MM.1S (cell line): ENCODE results near the gene FGGY.

Experiments
- EZH2 ChIP-seq: fragments of 300-600 bp; sonication (generic); optimal IDR thresholded peaks from 2 replicates; pipeline ENCODE3; 2017; ENCODE audit warnings: low read depth, mild to moderate bottlenecking, antibody characterized with exemption, low read length, mixed read lengths
- TF ChIP-seq, protein P1 (sequence below): fragments of 300-600 bp; sonication (generic); IDR thresholded peaks from 2 replicates; pipeline ENCODE4 v1.5.1; 2016; ENCODE audit warnings: antibody characterized with exemption, low read length, mixed read lengths

DNA sequence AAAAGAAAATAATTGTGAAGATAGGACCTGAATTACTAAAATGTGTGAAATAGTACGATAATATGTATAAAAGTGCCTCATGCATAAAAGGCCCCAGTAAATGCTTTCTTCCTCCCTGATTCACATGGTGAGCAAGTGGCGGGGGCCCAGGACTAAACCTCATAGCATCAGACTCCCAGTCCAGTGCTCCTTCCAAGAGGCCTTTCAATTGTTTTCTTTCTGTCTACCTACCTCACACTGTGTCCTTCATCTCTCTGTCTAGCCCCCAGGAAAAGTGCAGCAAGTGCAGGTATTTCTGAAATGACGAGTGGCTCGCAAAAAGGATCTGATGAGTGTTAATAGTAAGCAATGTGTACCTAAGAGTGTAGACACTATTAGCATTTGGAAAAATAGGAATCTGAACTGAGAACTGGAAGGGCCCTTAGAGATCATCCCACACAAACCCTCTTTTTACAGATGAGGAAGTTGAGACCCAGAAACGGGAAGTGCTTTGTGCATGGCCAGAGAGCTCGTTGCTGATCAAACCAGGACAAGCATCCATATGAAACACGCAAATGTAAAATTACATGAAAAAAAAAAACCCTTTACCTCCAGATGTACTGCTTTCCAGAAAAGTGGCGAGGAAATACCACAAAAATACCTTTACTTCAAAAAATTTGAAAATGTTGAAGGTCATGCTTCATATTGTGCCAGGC lies 399.7 kb downstream of the FGGY start:
- TF ChIP-seq, protein P1, sequence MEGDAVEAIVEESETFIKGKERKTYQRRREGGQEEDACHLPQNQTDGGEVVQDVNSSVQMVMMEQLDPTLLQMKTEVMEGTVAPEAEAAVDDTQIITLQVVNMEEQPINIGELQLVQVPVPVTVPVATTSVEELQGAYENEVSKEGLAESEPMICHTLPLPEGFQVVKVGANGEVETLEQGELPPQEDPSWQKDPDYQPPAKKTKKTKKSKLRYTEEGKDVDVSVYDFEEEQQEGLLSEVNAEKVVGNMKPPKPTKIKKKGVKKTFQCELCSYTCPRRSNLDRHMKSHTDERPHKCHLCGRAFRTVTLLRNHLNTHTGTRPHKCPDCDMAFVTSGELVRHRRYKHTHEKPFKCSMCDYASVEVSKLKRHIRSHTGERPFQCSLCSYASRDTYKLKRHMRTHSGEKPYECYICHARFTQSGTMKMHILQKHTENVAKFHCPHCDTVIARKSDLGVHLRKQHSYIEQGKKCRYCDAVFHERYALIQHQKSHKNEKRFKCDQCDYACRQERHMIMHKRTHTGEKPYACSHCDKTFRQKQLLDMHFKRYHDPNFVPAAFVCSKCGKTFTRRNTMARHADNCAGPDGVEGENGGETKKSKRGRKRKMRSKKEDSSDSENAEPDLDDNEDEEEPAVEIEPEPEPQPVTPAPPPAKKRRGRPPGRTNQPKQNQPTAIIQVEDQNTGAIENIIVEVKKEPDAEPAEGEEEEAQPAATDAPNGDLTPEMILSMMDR = no peak
- no peak for TF ChIP-seq EZH2
